HEK293 (cell line): ENCODE results near the gene ATP6V0B.

Source experiments
- CTCF ChIA-PET: fragments of 350-600 bp; formaldehyde crosslinking; extraction: SDS; loops from one replicate; lab custom pipeline; 2021; ENCODE audit warnings: antibody characterized with exemption; lab: Yijun Ruan, JAX
- POLR2A ChIA-PET: fragments of 300-600 bp; formaldehyde crosslinking; extraction: SDS; loops from one replicate; lab custom pipeline; 2020; ENCODE audit warnings: antibody characterized with exemption, inconsistent platforms; lab: Yijun Ruan, JAX
- H3K27ac ChIP-seq: fragments of 200-500 bp; sonication (Bioruptor generic); 2 replicates; pipeline ENCODE4 v1.5.1; 2014; ENCODE audit warnings: low read depth, low read length, control low read depth, inconsistent platforms; ENCODE audit errors: extremely low read depth
- H3K36me3 ChIP-seq, 2 experiments: fragments of 200-500 bp in 1 of 2; sonication (Bioruptor generic) in 1 of 2; 1 replicate in 1 of 2; 2 replicates in 1 of 2; pipeline ENCODE4 v1.5.1; 2014 to 2017; ENCODE audit warnings: inconsistent platforms in 2 of 2, low read length in 2 of 2; ENCODE audit not compliant: control insufficient read depth in 2 of 2, insufficient read depth in 1 of 2
- H3K4me1 ChIP-seq: fragments of 200-500 bp; sonication (Bioruptor generic); 2 replicates; pipeline ENCODE4 v1.5.1; 2014; ENCODE audit warnings: mild to moderate bottlenecking, low read length, inconsistent platforms; ENCODE audit not compliant: control insufficient read depth, insufficient read depth
- H3K4me3 ChIP-seq: 2 replicates; pipeline ENCODE4 v1.5.1; 2011; ENCODE audit warnings: low read depth, mild to moderate bottlenecking, control low read depth, low read length, moderate library complexity
- H3K9me3 ChIP-seq: fragments of 200-500 bp; sonication (Bioruptor generic); 2 replicates; pipeline ENCODE4 v1.5.1; 2014; ENCODE audit warnings: low read depth, low read length, inconsistent platforms; ENCODE audit not compliant: control insufficient read depth, insufficient read depth
- PRDM1 ChIP-seq: fragments of 450-650 bp; formaldehyde crosslinking; IDR thresholded peaks from 2 replicates; pipeline ENCODE4; 2016; ENCODE audit warnings: missing biosample characterization, missing genetic modification characterization
- PRDM10 ChIP-seq: fragments of 450-650 bp; formaldehyde crosslinking; IDR thresholded peaks from 2 replicates; pipeline ENCODE4 v1.5.1; 2016; ENCODE audit warnings: missing biosample characterization, missing genetic modification characterization
- ZBTB1 ChIP-seq: fragments of 450-650 bp; formaldehyde crosslinking; IDR thresholded peaks from 2 replicates; pipeline ENCODE4 v1.5.1; 2016; ENCODE audit warnings: missing biosample characterization, missing genetic modification characterization
- ZBTB48 ChIP-seq: fragments of 450-650 bp; formaldehyde crosslinking; IDR thresholded peaks from 2 replicates; pipeline ENCODE4 v1.5.1; 2016; ENCODE audit warnings: missing biosample characterization, missing genetic modification characterization
- ZNF292 ChIP-seq: fragments of 450-650 bp; formaldehyde crosslinking; IDR thresholded peaks from 2 replicates; pipeline ENCODE4 v1.5.1; 2016; ENCODE audit warnings: low read depth, missing biosample characterization, missing genetic modification characterization, borderline replicate concordance
- ZNF341 ChIP-seq: fragments of 450-650 bp; formaldehyde crosslinking; IDR thresholded peaks from 2 replicates; pipeline ENCODE4; 2016; ENCODE audit warnings: low read depth, missing biosample characterization, missing genetic modification characterization
- ZNF501 ChIP-seq: fragments of 450-650 bp; formaldehyde crosslinking; IDR thresholded peaks from 2 replicates; pipeline ENCODE4 v1.5.1; 2016; ENCODE audit warnings: missing biosample characterization, missing genetic modification characterization
- ZNF510 ChIP-seq: fragments of 450-650 bp; formaldehyde crosslinking; IDR thresholded peaks from 2 replicates; pipeline ENCODE4 v1.5.1; 2018; ENCODE audit warnings: mild to moderate bottlenecking, missing genetic modification characterization, missing biosample characterization; ENCODE audit not compliant: insufficient replicate concordance
- ZNF585B ChIP-seq: fragments of 450-650 bp; formaldehyde crosslinking; IDR thresholded peaks from 2 replicates; pipeline ENCODE4 v1.5.1; 2016; ENCODE audit warnings: missing biosample characterization, missing genetic modification characterization
- ZNF626 ChIP-seq: fragments of 450-650 bp; sonication (Bioruptor Pico); formaldehyde crosslinking; IDR thresholded peaks from 2 replicates; pipeline ENCODE4 v1.5.1; 2018; ENCODE audit warnings: missing biosample characterization, missing genetic modification characterization, inconsistent platforms
- ZSCAN30 ChIP-seq: fragments of 450-650 bp; IDR thresholded peaks from 2 replicates; pipeline ENCODE4 v1.5.1; 2018; ENCODE audit warnings: missing biosample characterization, mild to moderate bottlenecking, missing genetic modification characterization, moderate library complexity
- TF ChIP-seq, protein P1 (sequence below): fragments of 450-650 bp; formaldehyde crosslinking; IDR thresholded peaks from 2 replicates; pipeline ENCODE4 v1.5.1; 2016; ENCODE audit warnings: missing biosample characterization, missing genetic modification characterization, borderline replicate concordance
- TF ChIP-seq, protein P2 (sequence below): fragments of 450-650 bp; formaldehyde crosslinking; conservative IDR thresholded peaks from 2 replicates; pipeline ENCODE4 v1.5.1; 2016; ENCODE audit warnings: low read depth, missing biosample characterization, missing genetic modification characterization

The ATP6V0B gene

GRCh38 chr1:43990271-43991199, 15.8 kb downstream of the ATP6V0B start (continued):
- no peak for TF ChIP-seq ZBTB1 (tag by site-specific recombination)

DNA sequence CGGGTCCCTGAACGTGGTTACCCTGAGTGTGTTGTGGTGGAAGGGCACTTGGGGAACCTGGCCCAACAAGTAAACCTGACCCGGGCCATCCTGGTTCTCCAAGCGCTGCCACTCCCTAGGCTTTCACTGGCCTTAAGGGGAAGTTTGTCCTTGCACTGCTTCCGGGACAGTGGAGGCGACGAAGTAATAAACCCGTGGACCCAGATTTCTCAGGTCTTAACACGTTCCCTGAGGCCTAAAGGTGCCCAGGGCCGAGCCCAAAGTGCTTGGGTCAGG, 16.4 kb downstream of the ATP6V0B start:
- TF ChIP-seq ZNF585B (tag by site-specific recombination): no peak
- TF ChIP-seq, protein P1, sequence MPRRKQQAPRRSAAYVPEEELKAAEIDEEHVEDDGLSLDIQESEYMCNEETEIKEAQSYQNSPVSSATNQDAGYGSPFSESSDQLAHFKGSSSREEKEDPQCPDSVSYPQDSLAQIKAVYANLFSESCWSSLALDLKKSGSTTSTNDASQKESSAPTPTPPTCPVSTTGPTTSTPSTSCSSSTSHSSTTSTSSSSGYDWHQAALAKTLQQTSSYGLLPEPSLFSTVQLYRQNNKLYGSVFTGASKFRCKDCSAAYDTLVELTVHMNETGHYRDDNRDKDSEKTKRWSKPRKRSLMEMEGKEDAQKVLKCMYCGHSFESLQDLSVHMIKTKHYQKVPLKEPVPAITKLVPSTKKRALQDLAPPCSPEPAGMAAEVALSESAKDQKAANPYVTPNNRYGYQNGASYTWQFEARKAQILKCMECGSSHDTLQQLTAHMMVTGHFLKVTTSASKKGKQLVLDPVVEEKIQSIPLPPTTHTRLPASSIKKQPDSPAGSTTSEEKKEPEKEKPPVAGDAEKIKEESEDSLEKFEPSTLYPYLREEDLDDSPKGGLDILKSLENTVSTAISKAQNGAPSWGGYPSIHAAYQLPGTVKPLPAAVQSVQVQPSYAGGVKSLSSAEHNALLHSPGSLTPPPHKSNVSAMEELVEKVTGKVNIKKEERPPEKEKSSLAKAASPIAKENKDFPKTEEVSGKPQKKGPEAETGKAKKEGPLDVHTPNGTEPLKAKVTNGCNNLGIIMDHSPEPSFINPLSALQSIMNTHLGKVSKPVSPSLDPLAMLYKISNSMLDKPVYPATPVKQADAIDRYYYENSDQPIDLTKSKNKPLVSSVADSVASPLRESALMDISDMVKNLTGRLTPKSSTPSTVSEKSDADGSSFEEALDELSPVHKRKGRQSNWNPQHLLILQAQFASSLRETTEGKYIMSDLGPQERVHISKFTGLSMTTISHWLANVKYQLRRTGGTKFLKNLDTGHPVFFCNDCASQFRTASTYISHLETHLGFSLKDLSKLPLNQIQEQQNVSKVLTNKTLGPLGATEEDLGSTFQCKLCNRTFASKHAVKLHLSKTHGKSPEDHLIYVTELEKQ (tag by site-specific recombination): no peak
- TF ChIP-seq, protein P2, sequence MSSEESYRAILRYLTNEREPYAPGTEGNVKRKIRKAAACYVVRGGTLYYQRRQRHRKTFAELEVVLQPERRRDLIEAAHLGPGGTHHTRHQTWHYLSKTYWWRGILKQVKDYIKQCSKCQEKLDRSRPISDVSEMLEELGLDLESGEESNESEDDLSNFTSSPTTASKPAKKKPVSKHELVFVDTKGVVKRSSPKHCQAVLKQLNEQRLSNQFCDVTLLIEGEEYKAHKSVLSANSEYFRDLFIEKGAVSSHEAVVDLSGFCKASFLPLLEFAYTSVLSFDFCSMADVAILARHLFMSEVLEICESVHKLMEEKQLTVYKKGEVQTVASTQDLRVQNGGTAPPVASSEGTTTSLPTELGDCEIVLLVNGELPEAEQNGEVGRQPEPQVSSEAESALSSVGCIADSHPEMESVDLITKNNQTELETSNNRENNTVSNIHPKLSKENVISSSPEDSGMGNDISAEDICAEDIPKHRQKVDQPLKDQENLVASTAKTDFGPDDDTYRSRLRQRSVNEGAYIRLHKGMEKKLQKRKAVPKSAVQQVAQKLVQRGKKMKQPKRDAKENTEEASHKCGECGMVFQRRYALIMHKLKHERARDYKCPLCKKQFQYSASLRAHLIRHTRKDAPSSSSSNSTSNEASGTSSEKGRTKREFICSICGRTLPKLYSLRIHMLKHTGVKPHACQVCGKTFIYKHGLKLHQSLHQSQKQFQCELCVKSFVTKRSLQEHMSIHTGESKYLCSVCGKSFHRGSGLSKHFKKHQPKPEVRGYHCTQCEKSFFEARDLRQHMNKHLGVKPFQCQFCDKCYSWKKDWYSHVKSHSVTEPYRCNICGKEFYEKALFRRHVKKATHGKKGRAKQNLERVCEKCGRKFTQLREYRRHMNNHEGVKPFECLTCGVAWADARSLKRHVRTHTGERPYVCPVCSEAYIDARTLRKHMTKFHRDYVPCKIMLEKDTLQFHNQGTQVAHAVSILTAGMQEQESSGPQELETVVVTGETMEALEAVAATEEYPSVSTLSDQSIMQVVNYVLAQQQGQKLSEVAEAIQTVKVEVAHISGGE: no peak
- no peak for TF ChIP-seq ZNF510 (tag by site-specific recombination)
- no peak for TF ChIP-seq ZNF626 (tag by site-specific recombination)
- 0 out of 2 replicates have a peak, but pooled peaks have one; percentile 10 for TF ChIP-seq ZSCAN30 (tag by site-specific recombination)
- TF ChIP-seq ZNF501 (tag by site-specific recombination): no peak
- no peak for TF ChIP-seq PRDM10 (tag by site-specific recombination)
- TF ChIP-seq ZBTB48 (tag by site-specific recombination): 0 out of 2 replicates have a peak, but pooled peaks have one; percentile 58
- no peak for TF ChIP-seq ZNF292 (tag by site-specific recombination)
- peak; percentile 68 for TF ChIP-seq PRDM1
- TF ChIP-seq ZNF341 (tag by site-specific recombination): no peak
- Histone ChIP-seq H3K4me3 (peak overlapping the region; percentile 72), H3K9me3 (no peaks in the 10 kb centered on the region), H3K4me1 (no peaks in the 10 kb centered on the region), H3K27ac (no peak overlapping the region; the same call in 1 of the 2 replicates), H3K36me3 (peaks cover 0 to 19% of the 10 kb centered on the region in 2 experiments; a peak in 2 of 3 replicates)
- ChIA-PET CTCF (interaction anchor here (0.6 to 5.1 kb wide), 2 partner anchors 15 to 241 kb away, joined by 4 to 36 read pairs; no protein-coding TSS in a partner anchor), POLR2A (interaction anchor here (1.4 kb wide), 1 partner anchor 16 kb away, joined by 8 read pairs; the partner anchor contains the start of gene ATP6V0B)
